ENCODE results near the gene DAPP1. TPM values are rescaled to one million over a fixed set of nuclear protein-coding genes. Genes with fewer than 3 reads are reported as not detected.

The DAPP1 gene
- total RNA-seq, 2 donors from 2014 or later, result 1.3 TPM; not detected in 1

DNA sequence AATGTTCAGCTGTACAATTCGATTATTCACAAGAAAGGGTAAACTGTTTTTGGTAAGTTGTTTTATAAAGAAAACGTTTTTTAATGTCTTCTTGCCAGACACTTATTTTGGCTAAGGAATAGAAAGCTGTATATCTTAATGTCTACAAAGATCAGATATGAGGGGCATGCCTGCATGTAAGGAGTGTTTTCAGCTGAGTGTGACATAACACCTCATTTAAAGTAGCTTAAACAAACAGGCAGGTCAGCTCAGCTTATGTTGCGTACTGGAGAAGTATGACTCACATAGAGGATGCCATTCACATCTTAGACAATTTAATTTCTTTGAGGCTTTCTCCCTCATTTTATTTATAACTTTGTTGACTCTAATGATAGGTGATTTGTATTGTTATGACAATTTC, 47.2 kb downstream of the DAPP1 start:
- TF ChIP-seq, protein P1, sequence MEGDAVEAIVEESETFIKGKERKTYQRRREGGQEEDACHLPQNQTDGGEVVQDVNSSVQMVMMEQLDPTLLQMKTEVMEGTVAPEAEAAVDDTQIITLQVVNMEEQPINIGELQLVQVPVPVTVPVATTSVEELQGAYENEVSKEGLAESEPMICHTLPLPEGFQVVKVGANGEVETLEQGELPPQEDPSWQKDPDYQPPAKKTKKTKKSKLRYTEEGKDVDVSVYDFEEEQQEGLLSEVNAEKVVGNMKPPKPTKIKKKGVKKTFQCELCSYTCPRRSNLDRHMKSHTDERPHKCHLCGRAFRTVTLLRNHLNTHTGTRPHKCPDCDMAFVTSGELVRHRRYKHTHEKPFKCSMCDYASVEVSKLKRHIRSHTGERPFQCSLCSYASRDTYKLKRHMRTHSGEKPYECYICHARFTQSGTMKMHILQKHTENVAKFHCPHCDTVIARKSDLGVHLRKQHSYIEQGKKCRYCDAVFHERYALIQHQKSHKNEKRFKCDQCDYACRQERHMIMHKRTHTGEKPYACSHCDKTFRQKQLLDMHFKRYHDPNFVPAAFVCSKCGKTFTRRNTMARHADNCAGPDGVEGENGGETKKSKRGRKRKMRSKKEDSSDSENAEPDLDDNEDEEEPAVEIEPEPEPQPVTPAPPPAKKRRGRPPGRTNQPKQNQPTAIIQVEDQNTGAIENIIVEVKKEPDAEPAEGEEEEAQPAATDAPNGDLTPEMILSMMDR (IDR thresholded peaks at IDR 0.05), result no peak
- no peaks in the 10 kb centered on the region for H3K9me3 ChIP-seq
- H3K27me3 ChIP-seq, result no peaks in the 10 kb centered on the region
- DNase-seq (ENCODE audit: low spot score), result no peak
- no peak overlapping the region for H3K27ac ChIP-seq
- H3K36me3 ChIP-seq, result no peaks in the 10 kb centered on the region
- H3K4me3 ChIP-seq, result no peak overlapping the region
- no peaks in the 10 kb centered on the region for H3K4me1 ChIP-seq

DNA sequence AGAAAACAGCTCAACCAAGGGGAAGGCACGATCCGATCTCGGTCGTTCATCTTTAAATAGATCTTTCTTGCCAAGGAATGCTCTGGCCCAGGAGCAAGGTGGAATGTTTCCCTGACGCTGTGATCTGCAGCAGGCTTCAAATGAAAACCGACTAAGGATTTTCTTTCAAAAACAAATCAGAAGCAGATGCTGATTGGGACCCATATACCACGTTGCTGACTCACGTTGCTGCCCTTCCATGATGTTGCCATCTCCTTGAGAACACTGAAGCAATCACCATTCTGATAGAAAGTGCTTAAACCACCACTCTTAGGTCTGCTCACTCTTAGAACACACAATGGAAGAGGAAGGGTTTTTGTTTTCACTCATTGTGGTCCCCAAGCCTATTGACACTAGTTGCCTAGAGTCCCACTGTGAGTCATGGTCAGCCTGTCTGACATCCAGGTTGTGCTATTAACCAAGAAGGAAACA, 51.5 kb downstream of the DAPP1 start:
- TF ChIP-seq, protein P1 (IDR thresholded peaks at IDR 0.05), result no peak
- Histone ChIP-seq H3K27ac (peak overlapping the region in 1 of 2 donors; percentile 41), H3K27me3 (no peaks in the 10 kb centered on the region), H3K9me3 (no peaks in the 10 kb centered on the region), H3K36me3 (no peaks in the 10 kb centered on the region), H3K4me3 (no peak overlapping the region), H3K4me1 (no peaks in the 10 kb centered on the region)
- DNase-seq (ENCODE audit: low spot score), result no peak

DNA sequence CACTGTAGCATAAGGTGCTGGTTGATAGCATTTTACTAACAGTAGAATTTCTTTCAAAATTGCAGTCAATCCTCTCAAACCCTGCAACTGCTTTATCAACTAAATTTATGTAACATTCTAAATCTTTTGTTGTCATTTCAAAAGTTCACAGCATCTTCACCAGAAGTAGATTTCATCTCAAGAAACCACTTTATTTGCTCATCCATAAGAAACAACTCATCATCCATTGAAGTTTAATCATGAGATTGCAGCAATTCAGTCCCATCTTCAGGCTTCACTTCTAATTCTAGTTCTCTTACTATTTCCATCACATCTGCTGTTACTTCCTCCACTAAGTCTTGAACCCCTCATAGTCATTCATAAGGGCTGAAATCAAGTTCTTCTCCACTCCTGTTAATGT, 55.9 kb downstream of the DAPP1 start:
- TF ChIP-seq, protein P1 (IDR thresholded peaks at IDR 0.05), result no peak
- Histone ChIP-seq H3K4me1 (no peaks in the 10 kb centered on the region), H3K27ac (no peak overlapping the region), H3K9me3 (no peaks in the 10 kb centered on the region), H3K36me3 (no peaks in the 10 kb centered on the region), H3K27me3 (no peaks in the 10 kb centered on the region), H3K4me3 (no peak overlapping the region)
- DNase-seq (ENCODE audit: low spot score), result no peak

DNA sequence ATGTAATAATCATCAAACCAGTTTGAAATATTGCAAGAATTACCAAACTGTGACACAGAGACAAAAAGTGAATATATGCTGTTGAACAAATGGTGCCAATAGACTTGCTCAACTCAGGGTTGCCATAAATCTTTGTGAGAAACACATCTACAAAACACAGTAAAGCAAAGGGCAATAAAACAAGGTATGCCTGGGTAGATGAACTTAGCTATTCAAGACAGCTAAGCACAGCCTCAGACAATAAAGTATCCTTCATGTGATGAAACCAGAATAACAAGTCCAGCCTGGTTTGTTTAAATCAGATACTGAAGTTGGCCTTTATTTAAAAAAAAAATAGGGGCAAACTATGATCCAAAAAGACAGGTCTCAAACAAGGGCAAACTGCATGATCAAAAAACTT, 58.4 kb downstream of the DAPP1 start:
- H3K27me3 ChIP-seq, result no peaks in the 10 kb centered on the region
- peaks cover 19% of the 10 kb centered on the region for H3K36me3 ChIP-seq
- H3K4me1 ChIP-seq, result no peaks in the 10 kb centered on the region
- no peak for DNase-seq (ENCODE audit: low spot score)
- no peaks in the 10 kb centered on the region for H3K9me3 ChIP-seq
- no peak overlapping the region for H3K4me3 ChIP-seq
- TF ChIP-seq, protein P1 (IDR thresholded peaks at IDR 0.05), result no peak
- H3K27ac ChIP-seq, result no peak overlapping the region

DNA sequence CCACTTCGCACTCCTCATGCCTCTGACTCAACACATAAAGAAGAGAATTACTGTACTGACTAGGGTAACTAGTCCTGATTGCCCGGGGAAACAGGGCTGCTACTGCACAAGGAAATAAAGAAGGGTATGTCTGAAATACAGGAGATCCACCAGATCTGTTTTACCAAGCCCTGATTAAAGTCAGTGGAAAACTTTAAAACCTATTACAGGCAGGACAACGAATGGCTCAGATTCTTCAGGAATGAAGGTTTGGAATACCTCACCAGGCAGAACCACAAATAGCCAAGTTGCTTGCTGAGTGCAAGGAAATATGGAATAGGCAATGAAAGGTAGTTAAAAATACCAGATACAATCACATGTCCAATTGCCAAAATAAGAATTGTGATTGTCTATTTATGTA, 60.3 kb downstream of the DAPP1 start:
- no peak for DNase-seq (ENCODE audit: low spot score)
- Histone ChIP-seq H3K4me3 (no peak overlapping the region), H3K27me3 (no peaks in the 10 kb centered on the region), H3K27ac (no peak overlapping the region), H3K4me1 (no peaks in the 10 kb centered on the region), H3K9me3 (no peaks in the 10 kb centered on the region), H3K36me3 (peaks cover 38% of the 10 kb centered on the region)
- TF ChIP-seq, protein P1 (IDR thresholded peaks at IDR 0.05), result no peak

DNA sequence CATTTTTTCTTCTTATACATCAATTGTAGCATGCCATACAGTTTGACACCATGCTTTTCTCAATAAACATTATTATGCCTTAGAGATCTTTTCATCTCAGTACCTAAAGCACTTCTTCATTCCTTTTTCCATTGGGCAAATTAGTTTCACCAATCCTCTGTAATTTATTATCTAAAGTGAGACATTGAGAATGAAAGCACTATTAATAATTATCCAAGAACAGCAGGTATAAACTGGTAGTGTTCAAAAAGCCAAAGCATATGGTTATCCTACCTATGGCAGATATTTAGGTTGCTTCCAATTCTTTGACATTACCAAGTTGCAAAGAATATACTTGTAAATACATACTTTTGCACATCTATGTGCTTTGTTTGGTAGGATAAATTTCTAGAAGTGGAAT, 62.0 kb downstream of the DAPP1 start:
- Histone ChIP-seq H3K4me1 (no peaks in the 10 kb centered on the region), H3K4me3 (no peak overlapping the region), H3K9me3 (no peaks in the 10 kb centered on the region), H3K36me3 (peaks cover 46% of the 10 kb centered on the region), H3K27ac (no peak overlapping the region), H3K27me3 (no peaks in the 10 kb centered on the region)
- TF ChIP-seq, protein P1 (IDR thresholded peaks at IDR 0.05), result no peak
- DNase-seq (ENCODE audit: low spot score), result no peak
